PC-3 (cell line): ENCODE results near the gene TMEM52. TPM values are rescaled to one million over a fixed set of nuclear protein-coding genes. Genes with fewer than 3 reads are reported as not detected.

Source experiments
- ATAC-seq: fragments of 200-7000 bp; cut with Tn5 transposase; 2 replicates; pipeline ENCODE4 v1.9.1; 2020; ENCODE audit warnings: mild to moderate bottlenecking, moderate library complexity
- BruUV-seq: library from RNA; stranded (reverse); fragments of 400-500 nt; replicated peaks from 2 replicates; lab custom pipeline; 2021; lab: Mats Ljungman, UMichigan
- CTCF ChIA-PET: fragments of 300-600 bp; sonication (Branson Sonifier 250); formaldehyde crosslinking; loops from one replicate; lab custom pipeline; 2022; ENCODE audit warnings: antibody characterized with exemption; lab: Charles Lee
- POLR2A ChIA-PET: fragments of 300-600 bp; sonication (Branson Sonifier 250); formaldehyde crosslinking; loops from one replicate; lab custom pipeline; 2022; ENCODE audit warnings: antibody characterized with exemption; ENCODE audit not compliant: unreplicated experiment; lab: Charles Lee
- DNase-seq: peaks from one replicate; pipeline ENCODE4 v3.0.0-alpha.2; 2015
- H2AFZ ChIP-seq: fragments of 300-600 bp; sonication (generic); 2 replicates; pipeline ENCODE4 v1.6.0; 2016; ENCODE audit warnings: antibody characterized with exemption, low read length
- H3F3A ChIP-seq: fragments of 300-600 bp; sonication (generic); one replicate; pipeline ENCODE4 v1.6.0; 2017; ENCODE audit warnings: antibody characterized with exemption, low read length, control low read depth, mild to moderate bottlenecking; ENCODE audit not compliant: unreplicated experiment
- H3K27ac ChIP-seq: fragments of 300-600 bp; sonication (generic); 2 replicates; pipeline ENCODE4 v1.5.1; 2016; ENCODE audit warnings: mild to moderate bottlenecking, low read length
- H3K27me3 ChIP-seq: fragments of 300-600 bp; sonication (generic); 2 replicates; pipeline ENCODE4 v1.6.1; 2016; ENCODE audit warnings: low read length, mixed read lengths
- H3K36me3 ChIP-seq: fragments of 300-600 bp; sonication (generic); 2 replicates; pipeline ENCODE4 v1.6.1; 2016; ENCODE audit warnings: low read depth, mixed run types, low read length, mixed read lengths
- H3K4me1 ChIP-seq: fragments of 300-600 bp; sonication (generic); 2 replicates; pipeline ENCODE4 v1.5.1; 2016; ENCODE audit warnings: low read length; ENCODE audit not compliant: insufficient read depth
- H3K4me2 ChIP-seq: fragments of 300-600 bp; sonication (generic); 2 replicates; pipeline ENCODE4 v1.6.0; 2016; ENCODE audit warnings: low read length
- H3K4me3 ChIP-seq: fragments of 300-600 bp; sonication (generic); 2 replicates; pipeline ENCODE4 v1.5.1; 2016; ENCODE audit warnings: mild to moderate bottlenecking, low read length, mixed read lengths
- H3K79me2 ChIP-seq: fragments of 300-600 bp; sonication (generic); 2 replicates; pipeline ENCODE4 v1.6.1; 2017; ENCODE audit warnings: low read length, mixed read lengths
- H3K9ac ChIP-seq: fragments of 300-600 bp; sonication (generic); 2 replicates; pipeline ENCODE4 v1.6.0; 2016; ENCODE audit warnings: mild to moderate bottlenecking, low read length
- H3K9me2 ChIP-seq: fragments of 300-600 bp; sonication (generic); replicated peaks from 2 replicates; pipeline ENCODE4 v1.6.1; 2016; ENCODE audit warnings: mixed run types, low read length, mixed read lengths
- H3K9me3 ChIP-seq: fragments of 300-600 bp; sonication (generic); 2 replicates; pipeline ENCODE4 v1.6.1; 2016; ENCODE audit warnings: low read length, mixed read lengths
- H4K20me1 ChIP-seq: fragments of 300-600 bp; sonication (generic); 2 replicates; pipeline ENCODE4 v1.6.1; 2016; ENCODE audit warnings: low read length, mixed read lengths
- EZH2 ChIP-seq: fragments of 300-600 bp; sonication (generic); IDR thresholded peaks from one replicate; pipeline ENCODE4 v1.6.1; 2017; ENCODE audit warnings: antibody characterized with exemption, mild to moderate bottlenecking, low read length; ENCODE audit not compliant: unreplicated experiment
- EZH2phosphoT487 ChIP-seq: fragments of 300-600 bp; sonication (generic); IDR thresholded peaks from 2 replicates; pipeline ENCODE4 v1.6.1; 2018; ENCODE audit warnings: mild to moderate bottlenecking, antibody characterized with exemption, low read length, borderline replicate concordance
- intact Hi-C: fragments of 100-400 bp; cut with micrococcal nuclease; formaldehyde crosslinking; loops from 2 replicates; pipeline ENCODE4 v1.9.0; 2023
- total RNA-seq: library from RNA; depleted of rRNA; stranded (reverse); fragments of >200 nt; gene quantifications from 2 replicates; pipeline ENCODE4 v1.2.3, GENCODE V29; 2014
- TF ChIP-seq, protein P1 (sequence below): fragments of 300-600 bp; sonication (generic); conservative IDR thresholded peaks from 2 replicates; pipeline ENCODE4 v1.5.1; 2017; ENCODE audit warnings: antibody characterized with exemption, low read depth, mild to moderate bottlenecking, low read length

TMEM52 gene
- total RNA-seq, 1 experiment from 2014 or later, result 22.6 TPM

- no peak overlapping the region for H2AFZ ChIP-seq
- no peaks in the 10 kb centered on the region for H3K36me3 ChIP-seq
- ChIA-PET POLR2A (no interaction called here), CTCF (no interaction called here)
- H4K20me1 ChIP-seq, result no peaks in the 10 kb centered on the region
- no peak overlapping the region for H3K27ac ChIP-seq
- no peak for DNase-seq
- TF ChIP-seq, protein P1, sequence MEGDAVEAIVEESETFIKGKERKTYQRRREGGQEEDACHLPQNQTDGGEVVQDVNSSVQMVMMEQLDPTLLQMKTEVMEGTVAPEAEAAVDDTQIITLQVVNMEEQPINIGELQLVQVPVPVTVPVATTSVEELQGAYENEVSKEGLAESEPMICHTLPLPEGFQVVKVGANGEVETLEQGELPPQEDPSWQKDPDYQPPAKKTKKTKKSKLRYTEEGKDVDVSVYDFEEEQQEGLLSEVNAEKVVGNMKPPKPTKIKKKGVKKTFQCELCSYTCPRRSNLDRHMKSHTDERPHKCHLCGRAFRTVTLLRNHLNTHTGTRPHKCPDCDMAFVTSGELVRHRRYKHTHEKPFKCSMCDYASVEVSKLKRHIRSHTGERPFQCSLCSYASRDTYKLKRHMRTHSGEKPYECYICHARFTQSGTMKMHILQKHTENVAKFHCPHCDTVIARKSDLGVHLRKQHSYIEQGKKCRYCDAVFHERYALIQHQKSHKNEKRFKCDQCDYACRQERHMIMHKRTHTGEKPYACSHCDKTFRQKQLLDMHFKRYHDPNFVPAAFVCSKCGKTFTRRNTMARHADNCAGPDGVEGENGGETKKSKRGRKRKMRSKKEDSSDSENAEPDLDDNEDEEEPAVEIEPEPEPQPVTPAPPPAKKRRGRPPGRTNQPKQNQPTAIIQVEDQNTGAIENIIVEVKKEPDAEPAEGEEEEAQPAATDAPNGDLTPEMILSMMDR, result no peak
- no peak for TF ChIP-seq EZH2
- TF ChIP-seq EZH2phosphoT487, result no peak
- no peaks in the 10 kb centered on the region for H3K4me1 ChIP-seq
- no peaks in the 10 kb centered on the region for H3K9me2 ChIP-seq
- no peaks in the 10 kb centered on the region for H3K79me2 ChIP-seq
- H3K9me3 ChIP-seq, result no peaks in the 10 kb centered on the region
- no peaks in the 10 kb centered on the region for H3K27me3 ChIP-seq
- H3K9ac ChIP-seq, result no peak overlapping the region
- intact Hi-C loops, result no loop called here
- no peaks in the 10 kb centered on the region for H3F3A ChIP-seq
- no TSS peak for BruUV-seq
- no peak overlapping the region for H3K4me2 ChIP-seq
- ATAC-seq, result no peak
- H3K4me3 ChIP-seq, result no peak overlapping the region
These were observed 10.8 kb upstream of the TMEM52 start for GRCh38 chr1:1929639-1930545.

- Histone ChIP-seq H3K4me2 (no peak overlapping the region), H3K27ac (no peak overlapping the region), H3K9me3 (no peaks in the 10 kb centered on the region), H3K27me3 (no peaks in the 10 kb centered on the region), H3K4me3 (no peak overlapping the region), H3K9me2 (no peaks in the 10 kb centered on the region), H3K36me3 (no peaks in the 10 kb centered on the region), H3K79me2 (no peaks in the 10 kb centered on the region), H3F3A (no peaks in the 10 kb centered on the region), H3K4me1 (no peaks in the 10 kb centered on the region), H3K9ac (no peak overlapping the region), H4K20me1 (no peaks in the 10 kb centered on the region), H2AFZ (no peak overlapping the region)
- intact Hi-C loops, result no loop called here
- DNase-seq, result no peak
- no TSS peak for BruUV-seq
- no peak for TF ChIP-seq EZH2phosphoT487
- TF ChIP-seq, protein P1, result no peak
- no peak for TF ChIP-seq EZH2
- ATAC-seq, result no peak
- POLR2A ChIA-PET, result no interaction called here
- CTCF ChIA-PET, result no interaction called here
These were observed 10.1 kb upstream of the TMEM52 start for GRCh38 chr1:1929102-1929638.
